H9 (cell line): ENCODE results near the gene GAS2. TPM values are rescaled to one million over a fixed set of nuclear protein-coding genes. Genes with fewer than 3 reads are reported as not detected.

Experiments used
- DNase-seq: peaks from one replicate; pipeline ENCODE4 v3.0.0-alpha.2; 2017
- H2AFZ ChIP-seq: one replicate; pipeline ENCODE4 v1.6.1; 2013; ENCODE audit warnings: mild to moderate bottlenecking, low read length, control low read depth, moderate library complexity
- H2AK5ac ChIP-seq: 2 replicates; pipeline ENCODE4 v1.6.1; 2013; ENCODE audit warnings: low read length, control low read depth, mixed read lengths; ENCODE audit not compliant: insufficient read length
- H2BK120ac ChIP-seq: one replicate; pipeline ENCODE4 v1.6.1; 2013; ENCODE audit warnings: low read depth, mild to moderate bottlenecking, low read length, control low read depth, inconsistent platforms; ENCODE audit not compliant: poor library complexity, severe bottlenecking
- H2BK12ac ChIP-seq: 2 replicates; pipeline ENCODE4 v1.6.1; 2013; ENCODE audit warnings: low read length, control low read depth, mixed read lengths, low read depth; ENCODE audit not compliant: insufficient read length
- H2BK15ac ChIP-seq: 2 replicates; pipeline ENCODE4 v1.6.1; 2013; ENCODE audit warnings: low read depth, low read length, control low read depth
- H2BK20ac ChIP-seq: one replicate; pipeline ENCODE4 v1.6.1; 2013; ENCODE audit warnings: low read depth, mild to moderate bottlenecking, low read length, control low read depth, inconsistent platforms; ENCODE audit not compliant: poor library complexity, severe bottlenecking
- H2BK5ac ChIP-seq: 2 replicates; pipeline ENCODE4 v1.6.1; 2013; ENCODE audit warnings: low read length, control low read depth, mixed read lengths; ENCODE audit not compliant: insufficient read length
- H3K14ac ChIP-seq: 2 replicates; pipeline ENCODE4 v1.6.1; 2013; ENCODE audit warnings: low read length, control low read depth; ENCODE audit not compliant: insufficient read depth
- H3K18ac ChIP-seq: 2 replicates; pipeline ENCODE4 v1.6.1; 2013; ENCODE audit warnings: low read depth, mild to moderate bottlenecking, mixed read lengths, low read length, control low read depth; ENCODE audit not compliant: insufficient read length
- H3K23ac ChIP-seq: 2 replicates; pipeline ENCODE4 v1.6.1; 2013; ENCODE audit warnings: low read length, control low read depth, mixed read lengths, low read depth; ENCODE audit not compliant: insufficient read length
- H3K23me2 ChIP-seq: 2 replicates; pipeline ENCODE4 v1.6.1; 2013; ENCODE audit warnings: low read depth, mild to moderate bottlenecking, mixed read lengths, low read length, control low read depth; ENCODE audit not compliant: insufficient read length, poor library complexity, severe bottlenecking
- H3K27ac ChIP-seq: 2 replicates; pipeline ENCODE4 v1.5.1; 2013; ENCODE audit warnings: low read length, control low read depth, mixed read lengths, low read depth; ENCODE audit not compliant: insufficient read length
- H3K27me3 ChIP-seq: 2 replicates; pipeline ENCODE4 v1.6.1; 2013; ENCODE audit warnings: low read length, control low read depth, inconsistent platforms; ENCODE audit not compliant: insufficient read depth
- H3K4ac ChIP-seq: 2 replicates; pipeline ENCODE4 v1.6.1; 2013; ENCODE audit warnings: low read depth, mild to moderate bottlenecking, control low read depth, inconsistent platforms, low read length, moderate library complexity
- H3K4me1 ChIP-seq: 2 replicates; pipeline ENCODE4 v1.6.1; 2013; ENCODE audit warnings: low read length, control low read depth, inconsistent platforms; ENCODE audit not compliant: insufficient read depth
- H3K4me2 ChIP-seq: 2 replicates; pipeline ENCODE4 v1.6.1; 2013; ENCODE audit warnings: low read length, control low read depth, mixed read lengths; ENCODE audit not compliant: insufficient read length, insufficient read depth
- H3K56ac ChIP-seq: 2 replicates; pipeline ENCODE4 v1.6.1; 2013; ENCODE audit warnings: low read depth, mild to moderate bottlenecking, mixed read lengths, low read length, control low read depth; ENCODE audit not compliant: insufficient read length
- H3K79me1 ChIP-seq: 2 replicates; pipeline ENCODE4 v1.6.1; 2013; ENCODE audit warnings: low read depth, mild to moderate bottlenecking, moderate library complexity, low read length, control low read depth, inconsistent platforms; ENCODE audit not compliant: insufficient read depth, poor library complexity, severe bottlenecking
- H3K79me2 ChIP-seq: 2 replicates; pipeline ENCODE4 v1.6.1; 2013; ENCODE audit warnings: low read length, control low read depth, inconsistent platforms; ENCODE audit not compliant: insufficient read depth
- H3K9ac ChIP-seq: 2 replicates; pipeline ENCODE4 v1.6.1; 2013; ENCODE audit warnings: low read length, control low read depth, mixed read lengths; ENCODE audit not compliant: insufficient read length; ENCODE audit errors: extremely low read depth
- H3K9me3 ChIP-seq: one replicate; pipeline ENCODE4 v1.6.1; 2013; ENCODE audit warnings: low read depth, low read length, inconsistent platforms; ENCODE audit not compliant: control insufficient read depth
- H3T11ph ChIP-seq: one replicate; pipeline ENCODE4 v1.6.1; 2013; ENCODE audit warnings: mild to moderate bottlenecking, low read length, control low read depth, inconsistent platforms
- H4K20me1 ChIP-seq: one replicate; pipeline ENCODE4 v1.6.1; 2013; ENCODE audit not compliant: control insufficient read depth, insufficient read length, insufficient read depth
- H4K5ac ChIP-seq: 2 replicates; pipeline ENCODE4 v1.6.1; 2013; ENCODE audit warnings: low read depth, mild to moderate bottlenecking, mixed read lengths, low read length, control low read depth; ENCODE audit not compliant: insufficient read length
- H4K8ac ChIP-seq: replicated peaks from 2 replicates; pipeline ENCODE4 v1.6.1; 2013; ENCODE audit warnings: low read length, control low read depth, mixed read lengths, low read depth; ENCODE audit not compliant: insufficient read length
- H4K91ac ChIP-seq: 2 replicates; pipeline ENCODE4 v1.6.1; 2013; ENCODE audit warnings: low read depth, mild to moderate bottlenecking, moderate library complexity, mixed read lengths, low read length, control low read depth; ENCODE audit not compliant: insufficient read length
- H3K27ac Mint-ChIP-seq, 3 experiments: 2 replicates in 2 of 3; 3 replicates in 1 of 3; pipeline ENCODE4 v1.8.0; 2020 to 2021; ENCODE audit warnings: mixed read lengths in 3 of 3, mild to moderate bottlenecking in 1 of 3, moderate library complexity in 1 of 3
- H3K27me3 Mint-ChIP-seq: 2 replicates; pipeline ENCODE4 v1.8.0; 2021; ENCODE audit warnings: low read depth, mild to moderate bottlenecking, moderate library complexity, mixed read lengths
- H3K36me3 Mint-ChIP-seq, 3 experiments: 2 replicates in 2 of 3; 3 replicates in 1 of 3; pipeline ENCODE4 v1.8.0; 2020 to 2021; ENCODE audit warnings: low read depth in 3 of 3, mixed read lengths in 3 of 3; ENCODE audit not compliant: insufficient read depth in 1 of 3
- H3K4me1 Mint-ChIP-seq, 2 experiments: 2 replicates each; pipeline ENCODE4 v1.8.0; 2020; ENCODE audit warnings: mixed read lengths in 2 of 2
- H3K4me3 Mint-ChIP-seq, 2 experiments: 2 replicates in 1 of 2; 3 replicates in 1 of 2; pipeline ENCODE4 v1.8.0; 2020 to 2021; ENCODE audit warnings: mild to moderate bottlenecking in 2 of 2, mixed read lengths in 2 of 2, moderate library complexity in 1 of 2
- H3K9me3 Mint-ChIP-seq, 2 experiments: 2 replicates in 1 of 2; 3 replicates in 1 of 2; pipeline ENCODE4 v1.8.0; 2020; ENCODE audit warnings: mild to moderate bottlenecking in 2 of 2, mixed read lengths in 2 of 2, moderate library complexity in 1 of 2
- WGBS: extraction: QIAGEN DNeasy Blood & Tissue Kit; methylation state at CpG from one replicate; pipeline ENCODE4 v1.1.7; 2013; ENCODE audit warnings: missing lambda C conversion rate, low lambda C conversion rate, mixed read lengths; ENCODE audit not compliant: insufficient read length; ENCODE audit errors: extremely low coverage; 5-methylcytosine and 5-hydroxymethylcytosine counted together
- total RNA-seq: library from RNA; stranded (reverse); gene quantifications from 2 replicates; pipeline ENCODE4 v1.2.1, GENCODE V29; 2021
- TF ChIP-seq, protein P1 (sequence below): fragments of 200-600 bp; sonication (generic); conservative IDR thresholded peaks from 3 replicates; pipeline ENCODE4 v1.8.0; 2021; ENCODE audit warnings: antibody characterized with exemption, mild to moderate bottlenecking

Gene GAS2
- total RNA-seq, 1 experiment from 2014 or later, result 1.7 TPM

DNA sequence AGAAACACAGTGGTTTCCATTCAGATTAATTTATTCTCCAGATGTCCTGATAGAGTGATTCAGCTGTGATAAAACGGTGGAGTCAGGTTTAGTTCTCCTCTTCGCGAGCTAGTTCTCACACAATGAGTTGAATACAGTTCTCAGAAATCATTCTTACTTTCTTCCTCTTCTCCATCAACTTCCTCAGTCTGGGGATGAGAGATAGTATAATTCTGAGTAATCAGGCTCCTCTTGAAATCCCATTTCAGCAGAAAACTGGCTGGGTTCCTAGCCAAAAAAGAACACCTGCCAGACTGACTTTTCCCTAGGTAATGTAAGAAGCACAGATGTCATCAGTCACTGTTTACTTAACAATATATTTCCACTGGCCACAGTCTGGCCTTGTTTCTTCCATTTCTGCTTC is 86.5 kb downstream of the GAS2 start:
- Histone ChIP-seq H3T11ph (no peak overlapping the region), H3K23me2 (no peaks in the 10 kb centered on the region), H2BK12ac (no peak overlapping the region), H3K79me1 (no peaks in the 10 kb centered on the region), H3K56ac (no peak overlapping the region), H2AK5ac (no peak overlapping the region), H4K8ac (no peak overlapping the region), H3K4ac (no peak overlapping the region), H2AFZ (no peak overlapping the region), H3K18ac (no peak overlapping the region), H3K27me3 (no peaks in the 10 kb centered on the region), H3K9me3 (no peaks in the 10 kb centered on the region), H3K23ac (no peak overlapping the region), H3K14ac (no peak overlapping the region), H3K79me2 (no peaks in the 10 kb centered on the region), H2BK120ac (no peak overlapping the region), H2BK15ac (no peak overlapping the region), H3K4me2 (no peak overlapping the region), H3K27ac (no peak overlapping the region), H3K9ac (no peak overlapping the region), H2BK20ac (no peak overlapping the region), H4K20me1 (no peaks in the 10 kb centered on the region), H3K4me1 (no peaks in the 10 kb centered on the region), H4K91ac (no peak overlapping the region), H4K5ac (no peak overlapping the region), H2BK5ac (no peak overlapping the region)
- WGBS, result no CpG with 5 or more reads among the region's 3 CpGs
- Mint-ChIP-seq H3K27ac (no peak overlapping the region), H3K4me1 (no peaks in the 10 kb centered on the region), H3K27me3 (no peaks in the 10 kb centered on the region), H3K4me3 (no peak overlapping the region), H3K36me3 (no peaks in the 10 kb centered on the region), H3K9me3 (no peaks in the 10 kb centered on the region)
- no peak for DNase-seq
- TF ChIP-seq, protein P1, sequence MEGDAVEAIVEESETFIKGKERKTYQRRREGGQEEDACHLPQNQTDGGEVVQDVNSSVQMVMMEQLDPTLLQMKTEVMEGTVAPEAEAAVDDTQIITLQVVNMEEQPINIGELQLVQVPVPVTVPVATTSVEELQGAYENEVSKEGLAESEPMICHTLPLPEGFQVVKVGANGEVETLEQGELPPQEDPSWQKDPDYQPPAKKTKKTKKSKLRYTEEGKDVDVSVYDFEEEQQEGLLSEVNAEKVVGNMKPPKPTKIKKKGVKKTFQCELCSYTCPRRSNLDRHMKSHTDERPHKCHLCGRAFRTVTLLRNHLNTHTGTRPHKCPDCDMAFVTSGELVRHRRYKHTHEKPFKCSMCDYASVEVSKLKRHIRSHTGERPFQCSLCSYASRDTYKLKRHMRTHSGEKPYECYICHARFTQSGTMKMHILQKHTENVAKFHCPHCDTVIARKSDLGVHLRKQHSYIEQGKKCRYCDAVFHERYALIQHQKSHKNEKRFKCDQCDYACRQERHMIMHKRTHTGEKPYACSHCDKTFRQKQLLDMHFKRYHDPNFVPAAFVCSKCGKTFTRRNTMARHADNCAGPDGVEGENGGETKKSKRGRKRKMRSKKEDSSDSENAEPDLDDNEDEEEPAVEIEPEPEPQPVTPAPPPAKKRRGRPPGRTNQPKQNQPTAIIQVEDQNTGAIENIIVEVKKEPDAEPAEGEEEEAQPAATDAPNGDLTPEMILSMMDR, result no peak
